T follicular helper cell (primary cell): Measurements from ENCODE around the gene ARRDC2.

ENCODE experiments used
- DNase-seq: peaks from one replicate; pipeline ENCODE4 v3.0.0-alpha.2; 2020; ENCODE audit warnings: low read depth

The ARRDC2 gene

DNA sequence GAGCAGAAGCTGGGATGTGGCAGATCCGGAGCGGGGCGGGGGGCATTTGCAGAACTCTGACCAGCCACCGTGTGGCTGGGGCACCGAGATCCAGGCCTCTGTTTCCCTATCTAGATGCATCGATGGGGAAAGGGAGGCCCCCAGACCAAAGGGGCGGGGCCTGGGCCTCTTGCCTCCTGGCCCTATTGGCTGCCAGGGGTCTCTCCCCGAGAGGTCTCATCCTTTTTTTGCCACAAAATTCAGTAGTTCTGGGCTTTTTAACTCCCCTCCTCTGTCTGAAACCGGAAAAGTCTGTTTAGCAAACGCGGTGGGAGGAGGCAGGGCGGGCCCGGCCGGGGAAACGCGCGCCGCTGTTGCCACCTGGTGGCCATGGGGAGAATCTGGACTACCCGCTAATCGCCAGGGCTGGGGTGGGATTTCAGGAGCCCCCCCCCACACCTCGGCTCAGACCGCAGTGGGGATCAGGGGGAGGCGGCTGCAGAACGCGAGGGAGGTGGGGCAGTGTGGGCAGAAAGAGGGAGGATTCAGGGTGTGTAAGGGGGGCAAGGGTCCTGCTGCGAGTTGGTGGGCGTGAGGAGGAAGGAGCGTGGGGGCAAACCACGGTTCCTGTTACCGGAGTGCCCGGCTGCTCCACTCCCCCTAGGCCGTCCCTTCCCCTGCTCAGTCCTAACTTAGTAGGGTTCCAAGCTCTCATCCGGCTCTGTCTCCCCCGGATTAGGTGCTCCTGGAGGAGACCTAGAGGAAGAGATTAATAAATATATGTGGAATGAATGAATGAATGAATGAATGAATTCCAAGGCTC is 50.4 kb downstream of the ARRDC2 start:
- DNase-seq: peak; percentile 72

DNA sequence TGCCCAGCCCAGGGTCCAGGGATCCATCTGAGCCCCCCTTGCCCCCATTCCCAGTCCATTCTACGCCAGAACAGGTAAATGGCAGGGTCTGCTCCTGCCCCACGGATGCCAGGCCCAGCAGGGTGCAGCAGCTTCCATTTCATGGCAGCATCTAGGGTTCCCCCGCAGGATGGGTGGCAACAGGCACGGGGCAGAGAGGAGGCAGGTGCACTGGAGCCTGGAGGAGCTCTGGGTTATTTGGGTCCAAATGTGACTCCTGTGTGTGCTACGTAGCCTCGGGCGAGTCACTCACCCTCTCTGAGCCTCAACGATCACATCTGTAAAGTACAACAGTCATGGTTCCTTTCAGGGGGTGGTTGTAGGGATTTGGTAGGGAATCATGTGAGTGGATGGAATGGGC is 51.3 kb downstream of the ARRDC2 start:
- no peak for DNase-seq

- no peak for DNase-seq
Measured at GRCh38 chr19:18059902-18060301, 51.9 kb downstream of the ARRDC2 start.

GRCh38 chr19:18060472-18060871 is 52.5 kb downstream of the ARRDC2 start:
- DNase-seq: no peak

GRCh38 chr19:18062028-18062427 is 54.1 kb downstream of the ARRDC2 start:
- no peak for DNase-seq

- DNase-seq: no peak
Measured at GRCh38 chr19:18063463-18063862, 55.5 kb downstream of the ARRDC2 start.
